Right renal cortex interstitium (tissue), 3 donors: ENCODE measurements around the gene CACNA1C. TPM values are rescaled to one million over a fixed set of nuclear protein-coding genes. Genes with fewer than 3 reads are reported as not detected.

ENCODE experiments used
- DNase-seq, 3 donors: peaks; one replicate each; pipeline ENCODE4 v3.0.0-alpha.2; 2013; ENCODE audit warnings: low read depth in 3 of 3, low spot score in 2 of 3
- polyA plus RNA-seq, 3 donors: library from polyadenylated mRNA; unstranded; fragments of 120-200 nt; gene quantifications; one replicate each; pipeline ENCODE4 v1.2.1, GENCODE V29; 2013; ENCODE audit not compliant: insufficient read length in 3 of 3

CACNA1C gene
- polyA plus RNA-seq, 3 donors: 5.7 to 6.4 (median 5.8) TPM

- no peak for DNase-seq
These were observed 236.1 kb downstream of the CACNA1C start for GRCh38 chr12:2288875-2289274.

- no peak for DNase-seq
These were observed 236.7 kb downstream of the CACNA1C start for GRCh38 chr12:2289525-2289924.

GRCh38 chr12:2290091-2290490, 237.3 kb downstream of the CACNA1C start:
- DNase-seq: no peak

- DNase-seq: no peak
These were observed 237.8 kb downstream of the CACNA1C start for GRCh38 chr12:2290516-2291065.

- DNase-seq: no peak
These were observed 238.5 kb downstream of the CACNA1C start for GRCh38 chr12:2291182-2291832.

GRCh38 chr12:2291947-2292346, 239.2 kb downstream of the CACNA1C start:
- DNase-seq: no peak

- DNase-seq: no peak
These were observed 239.8 kb downstream of the CACNA1C start for GRCh38 chr12:2292560-2292959.

GRCh38 chr12:2294651-2295475, 242.1 kb downstream of the CACNA1C start:
- no peak for DNase-seq

GRCh38 chr12:2295941-2296461, 243.2 kb downstream of the CACNA1C start:
- no peak for DNase-seq

GRCh38 chr12:2297004-2297403, 244.2 kb downstream of the CACNA1C start:
- DNase-seq: no peak

GRCh38 chr12:2297658-2298057, 244.9 kb downstream of the CACNA1C start:
- no peak for DNase-seq

GRCh38 chr12:2298556-2299200, 245.9 kb downstream of the CACNA1C start:
- DNase-seq: no peak

GRCh38 chr12:2299206-2299605, 246.4 kb downstream of the CACNA1C start:
- no peak for DNase-seq

GRCh38 chr12:2300168-2300567, 247.4 kb downstream of the CACNA1C start:
- no peak for DNase-seq

GRCh38 chr12:2300886-2301285, 248.1 kb downstream of the CACNA1C start:
- no peak for DNase-seq

GRCh38 chr12:2301531-2302461, 249.0 kb downstream of the CACNA1C start:
- DNase-seq: no peak

- DNase-seq: no peak
These were observed 250.2 kb downstream of the CACNA1C start for GRCh38 chr12:2302711-2303580.

GRCh38 chr12:2304223-2304622, 251.4 kb downstream of the CACNA1C start:
- DNase-seq: no peak

- no peak for DNase-seq
These were observed 253.2 kb downstream of the CACNA1C start for GRCh38 chr12:2306012-2306411.
